ENCODE data around the gene UPF1. TPM values are rescaled to one million over a fixed set of nuclear protein-coding genes. Genes with fewer than 3 reads are reported as not detected.

The UPF1 gene
- total and polyA plus RNA-seq, 11 donors = 27.5 to 84.4 (median 38.3) TPM

DNA sequence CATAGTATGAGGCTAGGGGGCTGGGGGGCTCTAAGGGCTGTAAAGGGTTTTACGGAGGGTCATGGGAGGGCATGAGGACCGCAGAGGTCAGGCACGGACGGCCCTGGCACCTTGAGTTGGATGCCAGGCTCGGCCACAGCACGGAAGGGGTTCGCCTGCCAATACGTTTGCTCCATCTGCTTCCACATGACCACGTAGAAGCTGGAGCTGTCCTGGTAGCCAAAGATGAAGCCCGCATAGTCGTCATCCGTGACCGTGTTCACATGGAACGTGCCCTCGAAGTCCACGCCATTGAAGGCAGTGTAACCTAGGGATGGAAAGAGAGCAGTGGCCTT, 47.0 kb upstream of the UPF1 start:
- Histone ChIP-seq H3K27ac (no peak overlapping the region), H3K4me1 (peaks cover 0 to 37% (median 18%) of the 10 kb centered on the region in 12 donors), H3K9me3 (no peaks in the 10 kb centered on the region), H3K27me3 (peaks cover 34 to 84% (median 42%) of the 10 kb centered on the region in 9 donors), H3K4me3 (no peak overlapping the region), H3K36me3 (no peaks in the 10 kb centered on the region)
- DNase-seq (no peak), ATAC-seq (no peak)
- 75 to 80% (median 77%) methylated on average over 16 of the region's 16 CpGs for WGBS, 4 donors
- intact Hi-C loops (cut with DNase I) = no loop called here
- no peak for TF ChIP-seq POLR2A (IDR thresholded peaks at IDR 0.05)
- TF ChIP-seq, protein P1, sequence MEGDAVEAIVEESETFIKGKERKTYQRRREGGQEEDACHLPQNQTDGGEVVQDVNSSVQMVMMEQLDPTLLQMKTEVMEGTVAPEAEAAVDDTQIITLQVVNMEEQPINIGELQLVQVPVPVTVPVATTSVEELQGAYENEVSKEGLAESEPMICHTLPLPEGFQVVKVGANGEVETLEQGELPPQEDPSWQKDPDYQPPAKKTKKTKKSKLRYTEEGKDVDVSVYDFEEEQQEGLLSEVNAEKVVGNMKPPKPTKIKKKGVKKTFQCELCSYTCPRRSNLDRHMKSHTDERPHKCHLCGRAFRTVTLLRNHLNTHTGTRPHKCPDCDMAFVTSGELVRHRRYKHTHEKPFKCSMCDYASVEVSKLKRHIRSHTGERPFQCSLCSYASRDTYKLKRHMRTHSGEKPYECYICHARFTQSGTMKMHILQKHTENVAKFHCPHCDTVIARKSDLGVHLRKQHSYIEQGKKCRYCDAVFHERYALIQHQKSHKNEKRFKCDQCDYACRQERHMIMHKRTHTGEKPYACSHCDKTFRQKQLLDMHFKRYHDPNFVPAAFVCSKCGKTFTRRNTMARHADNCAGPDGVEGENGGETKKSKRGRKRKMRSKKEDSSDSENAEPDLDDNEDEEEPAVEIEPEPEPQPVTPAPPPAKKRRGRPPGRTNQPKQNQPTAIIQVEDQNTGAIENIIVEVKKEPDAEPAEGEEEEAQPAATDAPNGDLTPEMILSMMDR (IDR thresholded peaks at IDR 0.05) = no peak

- H3K27me3 ChIP-seq = peaks cover 37 to 86% (median 48%) of the 10 kb centered on the region in 9 donors
- no peaks in the 10 kb centered on the region for H3K9me3 ChIP-seq
- intact Hi-C loops (cut with DNase I) = no loop called here
- peak; percentile 57 to 87 (median 69) for DNase-seq
- H3K4me3 ChIP-seq = peak overlapping the region in 3 of 12 donors; percentile 8 to 22 (median 11)
- peak; percentile 43 to 84 (median 74) for ATAC-seq
- H3K27ac ChIP-seq = no peak overlapping the region
- WGBS, 4 donors = 7 to 14% (median 11%) methylated on average over 22 to 65 of the region's 65 CpGs
- no peaks in the 10 kb centered on the region for H3K36me3 ChIP-seq
- TF ChIP-seq POLR2A (IDR thresholded peaks at IDR 0.05) = no peak
- TF ChIP-seq, protein P1 (IDR thresholded peaks at IDR 0.05) = no peak
- peaks cover 0 to 44% (median 25%) of the 10 kb centered on the region in 12 donors for H3K4me1 ChIP-seq
Measured at GRCh38 chr19:18785179-18786124, 46.3 kb upstream of the UPF1 start.

DNA sequence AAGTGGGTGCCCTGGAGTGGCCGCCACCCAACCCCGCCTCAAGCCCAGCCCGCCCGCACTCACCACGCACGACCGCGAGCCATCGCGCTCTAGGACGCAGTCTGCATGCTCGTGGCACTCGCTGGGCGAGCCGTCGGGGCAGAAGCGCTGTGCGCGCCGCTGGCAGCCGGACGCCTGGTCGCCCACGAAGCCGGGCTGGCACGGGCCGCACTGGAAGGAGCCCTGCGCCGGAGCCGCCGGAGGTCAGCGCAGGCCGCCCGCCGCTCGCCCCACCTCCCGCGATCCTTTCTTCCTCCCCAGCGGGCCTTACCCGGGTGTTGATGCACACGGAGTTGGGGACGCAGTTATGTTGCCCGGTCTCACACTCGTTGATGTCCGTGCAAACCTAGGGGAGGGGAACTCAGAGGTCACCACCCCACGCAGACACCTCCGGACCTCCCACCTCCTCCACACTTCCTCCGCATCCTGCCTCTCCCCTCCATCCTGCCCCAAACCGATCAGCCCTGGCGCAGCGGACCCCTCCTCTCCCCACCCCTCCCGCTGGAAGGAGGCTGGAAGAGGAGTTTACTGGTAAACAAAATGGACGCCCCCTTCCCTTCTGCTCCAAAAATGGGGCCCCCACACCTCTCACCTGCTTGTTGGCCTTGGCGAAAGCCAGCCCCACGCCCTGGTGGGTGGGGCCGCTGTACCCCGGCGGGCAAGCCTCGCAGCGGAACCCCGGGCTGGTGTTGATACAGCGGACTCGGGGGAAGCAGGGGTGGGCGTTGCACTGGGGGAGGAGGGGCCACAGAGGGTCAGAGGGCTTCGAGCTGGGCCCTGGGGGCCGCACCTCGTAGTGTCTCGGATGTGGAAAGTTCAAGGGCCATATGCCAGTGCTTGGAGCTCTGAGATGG, 43.0 kb upstream of the UPF1 start:
- no peaks in the 10 kb centered on the region for H3K9me3 ChIP-seq
- no peak overlapping the region for H3K27ac ChIP-seq
- peaks cover 51 to 97% (median 75%) of the 10 kb centered on the region in 9 donors for H3K27me3 ChIP-seq
- intact Hi-C loops (cut with DNase I) = no loop called here
- peak overlapping the region in 1 of 12 donors; percentile 12 for H3K4me3 ChIP-seq
- peaks cover 0 to 53% (median 28%) of the 10 kb centered on the region in 12 donors for H3K4me1 ChIP-seq
- ATAC-seq = no peak
- 1 to 3% (median 2%) methylated on average over 19 to 68 of the region's 68 CpGs for WGBS, 4 donors
- TF ChIP-seq, protein P1 (IDR thresholded peaks at IDR 0.05) = no peak
- no peak for TF ChIP-seq POLR2A (IDR thresholded peaks at IDR 0.05)
- H3K36me3 ChIP-seq = no peaks in the 10 kb centered on the region
- no peak for DNase-seq

Data from heart left ventricle (tissue), 16 donors.